ENCODE measurements around the gene TM2D3.

TM2D3 gene

GRCh38 chr15:101614761-101615160 lies 37.4 kb downstream of the TM2D3 start:
- Histone ChIP-seq H3K79me2 (ENCODE audit: control insufficient read depth, insufficient read depth, low read length, unreplicated experiment) (no peaks in the 10 kb centered on the region), H2AFZ (ENCODE audit: low read length, unreplicated experiment) (no peak overlapping the region), H3K36me3 (ENCODE audit: insufficient read depth, low read length) (no peaks in the 10 kb centered on the region), H3K27ac (ENCODE audit: low read depth, low read length) (no peak overlapping the region), H3K27me3 (ENCODE audit: insufficient read depth, low read length) (no peaks in the 10 kb centered on the region), H3K4me1 (ENCODE audit: control insufficient read depth, insufficient read depth, low read length, unreplicated experiment) (peaks cover 7% of the 10 kb centered on the region), H3K4me3 (ENCODE audit: low read depth, low read length) (no peak overlapping the region)

GRCh38 chr15:101614001-101614585 lies 38.1 kb downstream of the TM2D3 start:
- Histone ChIP-seq H3K4me3 (ENCODE audit: low read depth, low read length) (no peak overlapping the region), H2AFZ (ENCODE audit: low read length, unreplicated experiment) (no peak overlapping the region), H3K27ac (ENCODE audit: low read depth, low read length) (no peak overlapping the region), H3K27me3 (ENCODE audit: insufficient read depth, low read length) (no peaks in the 10 kb centered on the region), H3K4me1 (ENCODE audit: control insufficient read depth, insufficient read depth, low read length, unreplicated experiment) (peaks cover 7% of the 10 kb centered on the region), H3K79me2 (ENCODE audit: control insufficient read depth, insufficient read depth, low read length, unreplicated experiment) (no peaks in the 10 kb centered on the region), H3K36me3 (ENCODE audit: insufficient read depth, low read length) (no peaks in the 10 kb centered on the region)

DNA sequence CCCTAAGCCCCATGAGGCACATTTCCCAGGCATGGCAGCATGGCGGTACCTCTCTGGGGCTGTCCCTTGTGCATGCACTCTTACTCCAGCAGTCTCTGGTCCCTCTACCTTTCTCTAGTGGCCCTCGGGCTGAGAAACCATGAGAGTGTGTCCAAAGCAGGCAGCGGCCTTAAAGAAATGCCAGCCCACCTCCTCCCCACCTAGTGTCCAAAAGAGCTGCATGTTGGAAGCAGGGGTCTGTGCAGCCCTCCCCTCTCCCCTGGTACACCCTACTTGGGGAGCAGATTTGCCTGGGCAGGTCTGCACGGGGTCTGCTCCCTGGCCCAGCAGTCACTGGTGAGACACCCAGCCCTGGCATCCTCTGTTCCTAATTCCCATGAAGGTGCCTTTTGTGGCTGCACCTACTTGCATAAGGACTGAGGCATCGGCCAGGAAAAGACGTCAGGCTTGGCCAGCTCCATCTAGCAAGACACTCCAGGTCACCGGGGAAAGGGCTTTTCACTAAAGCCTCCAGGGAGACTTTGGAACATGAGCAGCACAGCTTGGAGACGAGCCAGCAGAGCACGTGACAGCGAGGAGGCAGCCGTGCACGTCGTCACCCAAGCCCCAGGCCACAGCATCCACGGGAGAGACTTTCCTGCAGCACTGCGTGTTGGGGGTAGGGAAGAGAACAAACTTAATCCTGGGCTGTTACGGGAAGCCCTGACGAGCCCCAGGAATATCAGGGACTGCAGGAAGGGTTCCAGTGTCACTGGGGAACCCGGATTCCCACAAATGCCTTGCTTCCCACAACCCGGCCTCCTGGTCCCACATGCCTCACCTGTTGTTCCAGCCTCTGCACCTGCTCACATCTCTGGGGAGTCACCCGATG lies 38.8 kb downstream of the TM2D3 start:
- peaks cover 7% of the 10 kb centered on the region for H3K4me1 ChIP-seq (ENCODE audit: control insufficient read depth, insufficient read depth, low read length, unreplicated experiment)
- no peaks in the 10 kb centered on the region for H3K79me2 ChIP-seq (ENCODE audit: control insufficient read depth, insufficient read depth, low read length, unreplicated experiment)
- H3K27me3 ChIP-seq (ENCODE audit: insufficient read depth, low read length) = no peaks in the 10 kb centered on the region
- no peaks in the 10 kb centered on the region for H3K36me3 ChIP-seq (ENCODE audit: insufficient read depth, low read length)
- H3K27ac ChIP-seq (ENCODE audit: low read depth, low read length) = no peak overlapping the region
- no peak overlapping the region for H2AFZ ChIP-seq (ENCODE audit: low read length, unreplicated experiment)
- H3K4me3 ChIP-seq (ENCODE audit: low read depth, low read length) = no peak overlapping the region

- no peaks in the 10 kb centered on the region for H3K27me3 ChIP-seq (ENCODE audit: insufficient read depth, low read length)
- no peaks in the 10 kb centered on the region for H3K79me2 ChIP-seq (ENCODE audit: control insufficient read depth, insufficient read depth, low read length, unreplicated experiment)
- H2AFZ ChIP-seq (ENCODE audit: low read length, unreplicated experiment) = no peak overlapping the region
- H3K27ac ChIP-seq (ENCODE audit: low read depth, low read length) = no peak overlapping the region
- peaks cover 7% of the 10 kb centered on the region for H3K4me1 ChIP-seq (ENCODE audit: control insufficient read depth, insufficient read depth, low read length, unreplicated experiment)
- no peaks in the 10 kb centered on the region for H3K36me3 ChIP-seq (ENCODE audit: insufficient read depth, low read length)
- H3K4me3 ChIP-seq (ENCODE audit: low read depth, low read length) = no peak overlapping the region
These were observed 39.5 kb downstream of the TM2D3 start for GRCh38 chr15:101612676-101613075.

DNA sequence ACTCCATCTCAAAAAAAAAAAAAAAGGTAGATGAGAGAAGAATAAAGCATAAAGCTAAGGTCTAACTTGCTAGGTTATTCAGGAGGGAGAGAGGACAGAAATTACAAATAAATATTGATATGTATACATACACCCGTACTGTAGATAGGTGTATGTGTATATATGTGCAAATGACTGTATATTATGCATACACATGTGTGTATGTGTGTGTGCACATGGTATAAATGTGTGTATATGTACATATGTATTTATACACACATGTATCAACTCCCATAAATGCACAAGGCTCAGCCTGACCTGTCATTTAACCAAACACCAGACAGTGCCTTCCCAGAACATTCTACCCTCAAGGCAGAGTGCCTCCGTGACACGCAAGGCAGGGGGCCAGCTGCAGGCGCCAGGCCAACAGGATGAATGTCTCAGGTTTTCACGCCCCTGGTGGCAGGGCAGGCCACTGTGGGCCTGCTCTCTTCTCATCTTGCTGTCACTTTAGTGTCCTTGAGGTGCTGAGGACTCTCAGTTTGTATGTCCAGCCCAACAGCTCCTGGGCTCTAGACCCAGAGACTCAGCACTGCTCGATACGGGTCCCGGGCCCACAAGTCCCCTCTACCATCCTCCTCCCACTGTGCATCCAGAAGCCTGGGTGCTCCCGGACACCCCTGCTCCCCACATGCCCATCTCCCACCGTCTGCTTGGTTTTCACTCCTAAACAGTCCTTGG lies 40.4 kb downstream of the TM2D3 start:
- H3K27me3 ChIP-seq (ENCODE audit: insufficient read depth, low read length) = no peaks in the 10 kb centered on the region
- H3K4me1 ChIP-seq (ENCODE audit: control insufficient read depth, insufficient read depth, low read length, unreplicated experiment) = peaks cover 7% of the 10 kb centered on the region
- H3K36me3 ChIP-seq (ENCODE audit: insufficient read depth, low read length) = no peaks in the 10 kb centered on the region
- no peak overlapping the region for H3K27ac ChIP-seq (ENCODE audit: low read depth, low read length)
- H3K4me3 ChIP-seq (ENCODE audit: low read depth, low read length) = no peak overlapping the region
- H3K79me2 ChIP-seq (ENCODE audit: control insufficient read depth, insufficient read depth, low read length, unreplicated experiment) = no peaks in the 10 kb centered on the region
- no peak overlapping the region for H2AFZ ChIP-seq (ENCODE audit: low read length, unreplicated experiment)

GRCh38 chr15:101611007-101611406 lies 41.2 kb downstream of the TM2D3 start:
- 0 out of 2 replicates have a peak, but pooled peaks cover 1% of the 10 kb centered on the region for H3K27me3 ChIP-seq (ENCODE audit: insufficient read depth, low read length)
- H2AFZ ChIP-seq (ENCODE audit: low read length, unreplicated experiment) = no peak overlapping the region
- no peak overlapping the region for H3K27ac ChIP-seq (ENCODE audit: low read depth, low read length)
- H3K79me2 ChIP-seq (ENCODE audit: control insufficient read depth, insufficient read depth, low read length, unreplicated experiment) = no peaks in the 10 kb centered on the region
- H3K4me1 ChIP-seq (ENCODE audit: control insufficient read depth, insufficient read depth, low read length, unreplicated experiment) = peaks cover 2% of the 10 kb centered on the region
- H3K36me3 ChIP-seq (ENCODE audit: insufficient read depth, low read length) = no peaks in the 10 kb centered on the region
- H3K4me3 ChIP-seq (ENCODE audit: low read depth, low read length) = no peak overlapping the region

GRCh38 chr15:101610611-101611000 lies 41.6 kb downstream of the TM2D3 start:
- no peaks in the 10 kb centered on the region for H3K36me3 ChIP-seq (ENCODE audit: insufficient read depth, low read length)
- H2AFZ ChIP-seq (ENCODE audit: low read length, unreplicated experiment) = no peak overlapping the region
- no peaks in the 10 kb centered on the region for H3K79me2 ChIP-seq (ENCODE audit: control insufficient read depth, insufficient read depth, low read length, unreplicated experiment)
- no peak overlapping the region for H3K4me3 ChIP-seq (ENCODE audit: low read depth, low read length)
- H3K27me3 ChIP-seq (ENCODE audit: insufficient read depth, low read length) = peaks cover 5% of the 10 kb centered on the region; the same call in 1 of the 2 replicates
- H3K27ac ChIP-seq (ENCODE audit: low read depth, low read length) = no peak overlapping the region
- H3K4me1 ChIP-seq (ENCODE audit: control insufficient read depth, insufficient read depth, low read length, unreplicated experiment) = no peaks in the 10 kb centered on the region

DNA sequence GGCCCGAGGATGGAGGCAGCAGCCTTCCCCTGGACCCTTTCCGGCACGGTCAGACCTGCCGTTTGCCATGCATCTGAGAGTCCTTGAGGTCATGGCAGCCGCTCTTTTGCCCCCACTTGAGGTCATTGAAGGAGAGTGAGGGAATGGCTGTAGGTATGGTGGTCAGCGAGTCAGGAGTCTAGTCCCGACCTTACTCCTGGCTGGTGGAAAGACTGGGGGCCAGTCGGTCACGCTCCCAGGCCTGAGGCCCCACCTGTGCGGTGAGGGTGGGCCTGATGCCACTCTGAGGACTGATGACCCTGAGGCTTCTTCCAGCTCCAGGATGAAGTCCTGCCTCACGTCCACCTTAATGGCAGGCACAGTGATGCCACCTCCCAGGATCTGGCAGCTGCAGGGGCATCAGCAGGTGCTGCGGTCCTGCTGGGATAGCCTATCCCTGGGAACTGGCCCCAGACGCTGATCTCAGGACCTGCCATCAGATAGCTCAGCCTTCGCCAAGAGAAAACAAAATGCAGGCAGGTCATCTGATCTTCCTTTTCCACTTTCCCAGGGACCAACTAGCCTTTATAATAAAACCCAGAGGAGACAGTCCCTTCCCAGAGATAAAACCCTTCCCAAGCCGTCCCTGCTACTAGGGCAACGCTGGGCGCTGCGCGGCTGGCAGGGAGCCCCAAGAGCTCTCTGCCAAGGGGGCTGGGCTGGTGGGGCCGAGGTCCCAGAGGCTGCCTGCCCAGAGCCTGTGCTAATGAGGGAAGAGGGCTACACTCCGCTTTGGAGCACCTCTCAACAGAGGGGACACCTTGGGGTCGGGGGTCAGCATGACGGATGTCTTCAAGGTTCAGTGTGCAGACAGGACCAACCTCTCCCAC lies 42.2 kb downstream of the TM2D3 start:
- no peak overlapping the region for H2AFZ ChIP-seq (ENCODE audit: low read length, unreplicated experiment)
- H3K27ac ChIP-seq (ENCODE audit: low read depth, low read length) = no peak overlapping the region
- no peak overlapping the region for H3K4me3 ChIP-seq (ENCODE audit: low read depth, low read length)
- no peaks in the 10 kb centered on the region for H3K79me2 ChIP-seq (ENCODE audit: control insufficient read depth, insufficient read depth, low read length, unreplicated experiment)
- H3K36me3 ChIP-seq (ENCODE audit: insufficient read depth, low read length) = no peaks in the 10 kb centered on the region
- H3K27me3 ChIP-seq (ENCODE audit: insufficient read depth, low read length) = peaks cover 7% of the 10 kb centered on the region; the same call in 1 of the 2 replicates
- H3K4me1 ChIP-seq (ENCODE audit: control insufficient read depth, insufficient read depth, low read length, unreplicated experiment) = no peaks in the 10 kb centered on the region

GRCh38 chr15:101608201-101608600 lies 44.0 kb downstream of the TM2D3 start:
- Histone ChIP-seq H3K79me2 (ENCODE audit: control insufficient read depth, insufficient read depth, low read length, unreplicated experiment) (no peaks in the 10 kb centered on the region), H3K27me3 (ENCODE audit: insufficient read depth, low read length) (peaks cover 17% of the 10 kb centered on the region)

GRCh38 chr15:101607108-101607507 lies 45.1 kb downstream of the TM2D3 start:
- H3K4me3 ChIP-seq (ENCODE audit: low read depth, low read length) = no peak overlapping the region
- H3K27me3 ChIP-seq (ENCODE audit: insufficient read depth, low read length) = peaks cover 17% of the 10 kb centered on the region
- no peaks in the 10 kb centered on the region for H3K4me1 ChIP-seq (ENCODE audit: control insufficient read depth, insufficient read depth, low read length, unreplicated experiment)
- H2AFZ ChIP-seq (ENCODE audit: low read length, unreplicated experiment) = no peak overlapping the region
- no peak overlapping the region for H3K27ac ChIP-seq (ENCODE audit: low read depth, low read length)
- no peaks in the 10 kb centered on the region for H3K79me2 ChIP-seq (ENCODE audit: control insufficient read depth, insufficient read depth, low read length, unreplicated experiment)
- no peaks in the 10 kb centered on the region for H3K36me3 ChIP-seq (ENCODE audit: insufficient read depth, low read length)

More at GRCh38 chr15:101608201-101608600, 44.0 kb downstream of the TM2D3 start:
- no peaks in the 10 kb centered on the region for H3K4me1 ChIP-seq (ENCODE audit: control insufficient read depth, insufficient read depth, low read length, unreplicated experiment)
- H2AFZ ChIP-seq (ENCODE audit: low read length, unreplicated experiment) = no peak overlapping the region
- H3K4me3 ChIP-seq (ENCODE audit: low read depth, low read length) = no peak overlapping the region
- H3K36me3 ChIP-seq (ENCODE audit: insufficient read depth, low read length) = no peaks in the 10 kb centered on the region
- H3K27ac ChIP-seq (ENCODE audit: low read depth, low read length) = no peak overlapping the region

All from ACC112 (cell line).